A549 (cell line): ENCODE results near the gene CBFB.

ENCODE experiments used
- CBX2 ChIP-seq: fragments of 200-600 bp; sonication (generic); IDR thresholded peaks from 2 replicates; pipeline ENCODE4 v1.6.1; 2016; ENCODE audit warnings: low read depth, mild to moderate bottlenecking, borderline replicate concordance
- CBX8 ChIP-seq: fragments of 200-600 bp; sonication (generic); IDR thresholded peaks from 2 replicates; pipeline ENCODE4 v1.6.1; 2016
- CHD2 ChIP-seq: fragments of 150-350 bp; IDR thresholded peaks from 2 replicates; pipeline ENCODE4 v1.6.1; 2014; ENCODE audit warnings: low read length; ENCODE audit not compliant: partially characterized antibody
- CTCF ChIP-seq: fragments of >200 bp; sonication (Bioruptor Twin); formaldehyde crosslinking; IDR thresholded peaks from 3 replicates; pipeline ENCODE4 v1.5.1; 2016
- EP300 ChIP-seq, 2 experiments: fragments of >200 bp; sonication (Bioruptor Twin); formaldehyde crosslinking; IDR thresholded peaks; 2 replicates in 1 of 2; 3 replicates in 1 of 2; pipeline ENCODE4 v1.6.1; 2016 to 2017
- ESRRA ChIP-seq: fragments of 150-350 bp; IDR thresholded peaks from 2 replicates; pipeline ENCODE4 v1.6.1; 2014; ENCODE audit warnings: mild to moderate bottlenecking, low read length, borderline replicate concordance
- KDM1A ChIP-seq: fragments of 200-600 bp; sonication (generic); IDR thresholded peaks from 2 replicates; pipeline ENCODE4 v1.6.1; 2016; ENCODE audit warnings: low read depth, mild to moderate bottlenecking
- MAX ChIP-seq: IDR thresholded peaks from 2 replicates; pipeline ENCODE4 v1.6.1; 2012
- POLR2A ChIP-seq: IDR thresholded peaks from 2 replicates; pipeline ENCODE4 v1.6.1; 2012; ENCODE audit warnings: mild to moderate bottlenecking, low read length
- RARB ChIP-seq: fragments of 250-450 bp; sonication (Bioruptor Pico); IDR thresholded peaks from 2 replicates; pipeline ENCODE4 v1.8.0; 2021; ENCODE audit warnings: mild to moderate bottlenecking, moderate library complexity
- RNF2 ChIP-seq: fragments of 200-600 bp; sonication (generic); IDR thresholded peaks from 2 replicates; pipeline ENCODE4 v1.6.1; 2016; ENCODE audit warnings: low read depth, mild to moderate bottlenecking, antibody characterized with exemption, moderate library complexity, borderline replicate concordance

DNA sequence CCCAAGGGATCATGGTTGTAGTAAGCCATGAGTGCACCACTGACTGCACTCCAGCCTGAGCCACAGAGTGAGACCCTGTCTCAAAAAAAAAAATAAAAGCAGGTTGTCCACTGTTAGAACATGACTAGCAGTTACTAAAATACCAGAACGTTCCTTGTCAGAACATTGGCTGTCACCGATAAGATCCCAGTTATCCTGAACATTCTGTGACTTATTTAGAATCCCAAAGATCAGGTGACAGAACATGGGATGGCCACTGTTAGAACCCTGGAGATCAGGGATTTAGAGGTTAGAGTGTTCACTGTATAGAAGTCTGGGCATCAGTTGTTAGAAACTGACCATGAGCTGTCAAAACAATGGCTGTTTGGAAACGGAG is 32.0 kb upstream of the CBFB start:
- TF ChIP-seq POLR2A, result no peak
- TF ChIP-seq CTCF, result no peak
- no peak for TF ChIP-seq CHD2
- no peak for TF ChIP-seq MAX
- TF ChIP-seq RNF2, result no peak
- TF ChIP-seq CBX8, result no peak
- TF ChIP-seq KDM1A, result no peak
- TF ChIP-seq ESRRA, result no peak
- TF ChIP-seq RARB (CRISPR knock-in tag), result no peak
- no peak for TF ChIP-seq CBX2
- TF ChIP-seq EP300 (IDR thresholded peaks at IDR 0.05), result no peak
